Myocyte (in vitro differentiated cells): Measurements from ENCODE around the gene MAGEB18. TPM values are rescaled to one million over a fixed set of nuclear protein-coding genes. Genes with fewer than 3 reads are reported as not detected.

ENCODE experiments used
- DNase-seq: peaks from one replicate; pipeline ENCODE4 v3.0.0-alpha.2; 2012; ENCODE audit warnings: low read depth
- polyA plus RNA-seq: library from polyadenylated mRNA; unstranded; fragments of >200 nt; gene quantifications from one replicate; pipeline ENCODE4 v1.2.1, GENCODE V29; 2012; ENCODE audit warnings: missing spikeins
- total RNA-seq: library from RNA; depleted of rRNA; stranded (reverse); fragments of >200 nt; gene quantifications from 2 replicates; pipeline ENCODE4 v1.2.3, GENCODE V29; 2014

MAGEB18 gene
- total RNA-seq = not detected in 2 replicates
- polyA plus RNA-seq = not detected

- DNase-seq = no peak
Observed at GRCh38 chrX:26138274-26138673, at the start of gene MAGEB18. Gene MAGEB18 (plus strand): TSS chrX:26138343. CDS start chrX:26138986, 643 bp downstream.

DNA sequence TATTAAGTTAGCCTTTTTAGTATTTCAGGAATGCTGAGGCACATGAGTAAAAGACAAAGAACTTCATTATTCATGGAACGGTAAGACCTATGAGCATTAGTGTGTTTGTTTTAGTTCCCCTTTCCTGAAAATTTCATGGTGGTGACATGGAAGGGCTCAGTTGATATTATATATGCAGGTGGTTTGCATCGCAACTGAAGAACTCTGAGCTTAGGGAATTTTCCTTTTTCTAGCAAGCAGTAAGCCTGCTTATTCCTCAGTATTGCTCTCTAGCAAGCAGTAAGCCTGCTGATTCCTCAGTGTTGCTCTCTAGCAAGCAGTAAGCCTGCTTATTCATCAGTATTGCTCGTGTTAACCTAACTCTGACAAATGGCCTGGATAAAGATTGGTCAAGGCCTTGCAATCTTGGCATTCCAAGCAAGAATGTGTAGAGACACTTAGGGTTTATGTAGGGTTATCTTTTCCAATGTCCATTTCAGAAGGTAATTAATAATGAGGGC is 37.7 kb upstream of the MAGEB18 start:
- no peak for DNase-seq

DNA sequence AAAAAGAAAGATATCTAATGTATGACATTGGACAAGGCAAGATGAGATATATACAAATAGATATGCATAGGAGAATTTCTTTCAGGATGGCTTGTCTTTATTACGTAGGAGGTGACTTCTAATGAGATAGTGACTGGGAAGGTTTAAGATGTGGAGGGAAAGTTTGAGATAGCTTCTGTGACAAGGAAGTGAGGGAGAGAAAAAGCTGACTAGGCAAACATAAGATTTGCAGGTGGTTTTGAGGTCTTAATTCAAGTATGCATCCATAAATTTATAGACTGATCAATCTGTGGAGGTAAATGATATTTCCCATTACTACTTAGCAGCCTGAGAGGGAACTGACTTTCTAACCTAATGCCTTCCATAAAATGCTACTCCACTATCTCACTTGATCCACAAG is 29.0 kb upstream of the MAGEB18 start:
- no peak for DNase-seq

DNA sequence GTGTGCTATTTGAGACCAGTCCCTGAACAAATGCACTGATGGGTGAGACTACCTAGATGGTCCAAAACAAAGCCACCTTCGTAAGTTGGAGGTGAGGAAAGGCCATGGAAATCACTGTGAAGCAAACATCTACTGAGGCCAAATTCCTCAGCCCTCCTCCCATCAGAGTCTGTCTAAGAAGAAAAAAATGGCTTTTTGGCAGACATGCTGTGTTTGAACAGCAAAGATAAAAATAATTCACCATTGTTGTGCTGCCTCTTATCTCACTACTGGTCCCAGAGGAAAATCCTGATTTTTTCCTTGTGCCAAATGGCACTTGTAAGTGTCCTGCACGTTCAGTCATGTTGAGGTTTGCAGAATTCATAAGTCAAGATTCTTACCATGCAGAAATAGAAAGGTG is 7.9 kb downstream of the MAGEB18 start:
- DNase-seq = no peak

- DNase-seq = no peak
Observed at GRCh38 chrX:26160301-26160700, 22.2 kb downstream of the MAGEB18 start, which contains the start of gene MAGEB6B. Gene MAGEB6B (plus strand): TSS chrX:26160601. CDS start chrX:26160601, 0 bp downstream.

Other genes with a start within 250 kb of the MAGEB18 start
- not detected in 2 replicates for gene MAGEB6B, start 22.3 kb downstream of the MAGEB18 start, total RNA-seq
- not detected in 2 replicates for gene MAGEB6, start 54.1 kb downstream of the MAGEB18 start, total RNA-seq
- not detected in 2 replicates for gene MAGEB5, start 77.8 kb downstream of the MAGEB18 start, total RNA-seq